HG03097 (cell line): ENCODE data around the gene ARFGAP3.
"Not testable (repeated sequence)": the region's sequence is repeated elsewhere in the genome, so short reads cannot be mapped to it uniquely, and the experiment has no call there.

Experiments used
- ATAC-seq: cut with Tn5 transposase; IDR thresholded peaks from one replicate; pipeline ENCODE4 v1.9.1; 2021; ENCODE audit not compliant: unreplicated experiment, low FRiP score

The ARFGAP3 gene

DNA sequence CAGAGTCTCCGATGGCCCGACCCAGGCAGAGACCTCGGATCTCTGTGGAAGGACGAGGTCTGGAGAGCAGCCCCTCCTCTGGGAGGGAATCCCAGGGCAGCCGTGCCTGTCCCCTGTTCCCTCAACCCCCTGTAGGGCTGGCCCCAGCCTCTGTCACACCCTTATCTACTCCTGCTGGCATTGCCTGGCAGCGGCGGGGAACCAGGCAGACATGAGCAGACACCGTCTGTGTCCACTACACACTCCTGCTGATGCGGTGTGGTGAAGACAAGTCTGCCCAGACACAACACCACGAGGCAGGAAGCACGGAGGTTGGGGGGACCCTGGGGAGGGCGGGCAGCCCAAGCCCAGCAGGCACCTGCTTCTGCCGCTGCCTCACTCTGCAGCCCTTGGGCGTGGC lies 83.9 kb downstream of the ARFGAP3 start:
- no peak for ATAC-seq

- no peak for ATAC-seq
Measured at GRCh38 chr22:42772647-42773046, 84.4 kb downstream of the ARFGAP3 start.

DNA sequence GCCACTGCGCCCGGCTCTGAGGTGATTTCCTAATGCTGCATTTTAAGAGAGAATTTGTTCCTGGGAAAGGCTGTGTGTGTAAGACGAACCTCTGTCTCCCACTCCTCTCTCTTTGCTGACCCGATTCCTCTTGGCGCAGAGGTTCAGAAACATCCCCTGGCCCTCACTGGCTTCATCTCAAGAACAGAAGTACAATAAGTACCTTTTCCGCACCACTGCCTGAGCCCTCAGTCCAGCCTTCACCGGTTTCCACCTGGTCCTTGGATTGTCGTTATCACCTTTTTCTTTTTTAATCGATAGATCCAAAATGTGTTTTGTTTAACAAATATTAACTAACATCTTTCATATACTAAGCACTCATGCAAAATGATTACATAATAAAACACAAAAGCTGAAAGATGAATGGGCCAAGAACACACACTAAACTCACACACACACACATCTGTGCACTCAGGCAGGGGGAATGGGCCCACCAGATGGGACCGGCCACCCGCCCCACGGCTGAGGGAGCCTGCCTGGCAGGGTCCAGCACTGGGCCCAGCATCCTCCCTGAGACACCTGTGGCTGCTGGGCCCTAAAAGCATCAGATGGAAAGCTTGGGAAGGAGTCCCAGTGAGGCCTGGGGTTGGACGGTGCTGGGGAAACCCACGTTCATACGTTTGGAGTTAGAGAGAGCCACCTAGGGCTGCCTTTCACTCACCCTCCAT lies 86.0 kb downstream of the ARFGAP3 start:
- ATAC-seq = no peak

DNA sequence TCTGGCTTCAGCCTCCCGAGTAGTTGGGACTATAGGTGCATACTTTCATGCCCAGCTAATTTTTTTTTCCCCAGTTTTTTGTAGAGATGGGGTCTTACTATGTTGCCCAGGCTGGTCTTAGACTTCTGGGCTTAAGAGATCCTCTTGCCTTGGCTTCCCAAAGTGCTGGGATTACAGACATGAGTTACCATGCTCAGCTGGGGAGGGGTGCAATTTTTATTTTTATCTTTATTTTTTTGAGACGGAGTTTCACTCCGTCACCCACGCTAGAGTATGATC lies 86.7 kb downstream of the ARFGAP3 start:
- no peak for ATAC-seq

DNA sequence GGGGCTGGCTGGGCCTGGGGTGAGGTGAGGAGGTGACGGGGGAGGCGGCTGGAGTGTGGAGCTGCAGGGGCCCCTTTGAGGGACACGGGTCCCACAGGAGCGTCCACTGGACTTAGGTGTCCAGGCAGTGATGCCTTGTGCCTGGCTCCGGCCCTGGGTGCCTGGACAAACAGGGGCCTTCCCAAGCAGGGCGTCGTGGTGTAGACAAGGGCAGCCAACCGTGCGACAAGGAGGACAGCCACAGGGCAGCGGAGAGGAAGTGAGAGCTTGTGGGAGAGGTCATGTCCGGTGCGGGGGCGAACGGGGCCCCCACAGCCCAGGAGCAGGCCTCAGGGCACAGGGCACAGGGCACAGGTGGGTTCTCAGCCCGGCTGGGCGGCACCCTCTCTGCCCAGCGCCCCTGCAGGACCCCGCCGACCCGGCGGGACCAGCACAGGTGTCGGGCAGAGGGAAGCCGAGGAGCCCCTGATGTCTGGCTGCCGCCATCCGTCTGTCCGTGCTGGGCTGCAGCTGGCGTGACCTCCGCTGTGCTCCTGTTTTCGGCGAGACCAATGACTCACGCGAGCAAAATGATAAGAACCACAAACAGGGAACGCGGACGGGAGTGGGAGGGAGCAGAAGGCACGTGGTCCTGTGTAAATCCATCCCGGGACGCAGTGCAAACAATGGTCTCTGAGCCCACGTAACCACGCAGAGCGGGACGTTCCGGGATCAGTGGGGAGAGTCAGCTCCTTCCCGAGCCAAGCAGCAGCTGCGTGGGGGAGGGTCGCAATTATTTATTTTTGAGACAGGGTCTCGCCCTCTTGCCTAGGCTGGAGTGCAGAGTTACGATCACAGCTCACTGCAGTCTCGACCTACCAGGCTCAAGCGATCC lies 87.3 kb downstream of the ARFGAP3 start:
- ATAC-seq = no peak

- no peak for ATAC-seq
Measured at GRCh38 chr22:42769238-42769573, 87.9 kb downstream of the ARFGAP3 start.

DNA sequence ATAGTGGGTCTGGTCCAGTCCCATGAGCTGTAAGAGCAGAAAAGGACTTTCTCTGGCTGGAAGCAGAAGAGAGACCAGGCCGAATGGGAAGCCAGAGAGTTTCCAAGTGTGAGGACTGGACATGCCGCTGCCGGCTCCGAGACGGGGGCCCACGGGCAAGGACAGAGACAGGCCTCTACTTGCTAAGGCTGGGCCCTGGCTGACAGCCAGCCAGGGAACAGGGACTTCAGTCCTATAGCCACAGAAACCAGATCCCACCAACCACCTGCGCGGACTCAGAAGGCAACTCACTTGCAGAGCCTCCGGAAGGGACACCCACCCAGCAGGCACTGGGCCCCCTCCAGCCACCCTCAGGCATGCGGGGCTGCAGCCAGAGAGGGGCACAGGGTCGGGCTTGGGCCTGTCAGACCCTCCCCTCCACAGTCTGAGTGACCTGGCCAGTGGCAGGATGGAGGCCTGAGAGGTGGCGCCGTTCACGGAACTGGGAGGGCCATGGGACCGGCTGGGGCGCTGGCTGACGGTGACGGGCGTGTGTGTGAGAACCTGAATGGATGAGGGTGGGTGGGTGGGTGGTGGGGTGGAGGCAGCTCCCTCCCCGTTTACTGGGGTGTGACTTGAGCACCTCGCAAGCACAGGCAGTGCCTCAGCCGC lies 88.6 kb downstream of the ARFGAP3 start:
- no peak for ATAC-seq

DNA sequence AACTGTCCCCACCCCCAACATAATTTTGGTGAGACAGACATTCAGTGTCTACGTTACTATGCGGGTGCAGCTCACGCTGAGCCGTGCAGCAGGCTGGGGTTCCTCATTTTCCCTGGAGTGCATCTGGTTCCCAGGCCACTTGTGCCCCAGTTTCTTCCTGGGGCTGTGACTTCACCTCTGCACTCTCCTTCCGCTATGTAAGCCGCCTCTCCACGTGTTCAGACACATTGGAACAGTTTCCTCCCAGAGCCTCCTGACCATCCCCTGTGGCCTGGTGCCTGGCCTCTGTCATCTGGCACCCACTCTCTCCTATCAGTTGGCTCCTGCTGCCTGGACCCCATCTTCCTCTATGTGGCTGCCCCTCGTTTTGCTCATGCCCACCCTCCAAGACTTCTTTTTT lies 90.2 kb downstream of the ARFGAP3 start:
- ATAC-seq = no peak

DNA sequence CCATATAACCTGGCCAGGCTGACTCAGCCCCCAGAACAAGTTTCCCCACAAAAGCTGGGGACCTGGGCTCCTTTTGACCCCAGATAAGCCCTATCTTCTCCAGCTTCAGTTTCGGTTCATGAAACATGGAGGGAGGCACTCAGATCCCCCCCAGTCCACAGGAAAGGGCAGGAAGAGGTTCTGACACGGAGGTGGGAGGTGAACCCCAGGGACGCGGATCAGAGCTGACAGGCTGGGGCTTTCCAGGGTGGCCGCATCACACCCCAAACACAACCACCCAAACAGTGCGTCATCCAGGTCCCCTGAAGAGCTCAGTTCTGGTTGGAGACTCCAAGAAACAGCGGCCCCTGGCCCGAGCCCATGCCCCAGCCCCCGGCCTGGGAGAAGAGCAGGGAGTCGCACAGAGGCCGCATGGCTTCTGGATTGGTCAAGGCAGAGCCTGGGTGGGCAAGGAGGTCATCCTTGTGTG lies 92.1 kb downstream of the ARFGAP3 start:
- ATAC-seq = no peak

DNA sequence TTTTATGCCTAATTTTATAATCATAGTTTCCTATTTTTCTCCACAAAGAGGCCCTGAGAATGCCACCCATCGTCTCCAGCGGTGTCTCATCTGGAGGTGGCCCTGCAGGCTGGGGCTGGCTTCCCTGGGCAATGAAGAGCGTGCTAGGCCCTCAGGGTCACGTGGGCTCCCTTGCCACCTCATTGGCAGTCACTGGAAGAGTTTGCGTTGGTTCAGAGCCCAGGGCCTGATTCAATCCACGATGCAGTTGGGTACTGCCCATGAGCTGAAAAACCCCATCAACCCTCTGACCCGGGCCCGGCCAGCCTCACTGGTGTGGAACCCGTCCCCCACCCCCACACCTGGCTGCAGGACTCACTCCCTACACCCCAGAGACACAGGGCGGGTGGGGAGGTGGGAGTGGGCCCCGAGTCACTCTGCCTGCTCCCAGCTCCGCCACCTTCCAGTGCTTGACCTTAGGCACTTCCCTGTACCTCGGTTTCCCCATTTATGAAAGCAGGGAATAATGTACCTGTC lies 93.0 kb downstream of the ARFGAP3 start:
- no peak for ATAC-seq

- ATAC-seq = no peak
Measured at GRCh38 chr22:42760806-42761565, 96.1 kb downstream of the ARFGAP3 start.

DNA sequence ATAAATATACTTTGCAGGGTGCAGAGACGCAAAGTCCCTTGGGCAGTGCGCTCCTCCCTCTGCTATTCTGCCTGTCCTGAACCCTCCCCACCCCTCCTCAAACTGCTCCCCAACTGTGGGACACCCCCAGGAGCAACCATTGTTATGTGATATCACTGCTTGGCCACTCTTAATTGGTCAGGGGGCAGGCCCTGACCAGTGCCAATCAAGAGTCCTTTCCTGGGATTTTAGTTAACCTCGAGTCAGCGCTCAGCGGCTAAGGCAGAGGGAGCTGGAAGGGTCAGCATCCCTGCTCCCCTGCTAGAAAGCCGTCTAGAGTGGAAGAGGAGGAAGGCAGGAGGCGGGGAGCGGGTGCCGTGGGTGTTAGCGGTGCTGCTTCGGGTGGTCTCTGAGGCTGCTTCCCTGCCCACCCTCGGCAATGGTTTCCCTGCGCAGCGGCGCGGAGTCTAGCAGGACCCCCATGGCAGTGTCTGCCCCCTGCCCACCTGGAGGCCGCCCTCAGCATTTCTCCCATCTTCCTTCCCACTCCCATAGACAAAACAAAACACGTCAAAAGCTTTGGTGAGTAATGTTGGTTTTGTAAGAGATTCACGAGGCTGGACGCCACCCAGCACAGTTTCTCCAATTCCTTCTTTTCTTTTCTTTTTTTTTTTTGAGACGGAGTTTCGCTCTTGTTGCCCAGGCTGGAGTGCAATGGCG lies 98.0 kb downstream of the ARFGAP3 start:
- ATAC-seq = no peak

GRCh38 chr22:42755553-42755952 lies 101.5 kb downstream of the ARFGAP3 start:
- ATAC-seq = not testable (repeated sequence)

- ATAC-seq = not testable (repeated sequence)
Measured at GRCh38 chr22:42755121-42755520, 102.0 kb downstream of the ARFGAP3 start.

- ATAC-seq = no peak
Measured at GRCh38 chr22:42754658-42755057, 102.4 kb downstream of the ARFGAP3 start.

- ATAC-seq = no peak
Measured at GRCh38 chr22:42752912-42753311, 104.2 kb downstream of the ARFGAP3 start.

- ATAC-seq = no peak
Measured at GRCh38 chr22:42752230-42752746, 104.8 kb downstream of the ARFGAP3 start.

DNA sequence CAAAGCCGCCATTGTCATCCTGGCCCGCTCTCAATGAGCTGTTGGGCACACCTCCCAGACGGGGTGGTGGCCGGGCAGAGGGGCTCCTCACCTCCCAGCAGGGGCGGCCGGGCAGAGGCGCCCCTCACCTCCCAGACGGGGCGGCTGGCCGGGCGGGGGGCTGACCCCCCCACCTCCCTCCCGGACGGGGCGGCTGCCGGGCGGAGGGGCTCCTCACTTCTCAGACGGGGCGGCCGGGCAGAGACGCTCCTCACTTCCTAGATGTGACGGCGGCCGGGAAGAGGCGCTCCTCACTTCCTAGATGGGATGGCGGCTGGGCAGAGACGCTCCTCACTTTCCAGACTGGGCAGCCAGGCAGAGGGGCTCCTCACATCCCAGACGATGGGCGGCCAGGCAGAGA lies 106.7 kb downstream of the ARFGAP3 start:
- ATAC-seq = not testable (repeated sequence)

DNA sequence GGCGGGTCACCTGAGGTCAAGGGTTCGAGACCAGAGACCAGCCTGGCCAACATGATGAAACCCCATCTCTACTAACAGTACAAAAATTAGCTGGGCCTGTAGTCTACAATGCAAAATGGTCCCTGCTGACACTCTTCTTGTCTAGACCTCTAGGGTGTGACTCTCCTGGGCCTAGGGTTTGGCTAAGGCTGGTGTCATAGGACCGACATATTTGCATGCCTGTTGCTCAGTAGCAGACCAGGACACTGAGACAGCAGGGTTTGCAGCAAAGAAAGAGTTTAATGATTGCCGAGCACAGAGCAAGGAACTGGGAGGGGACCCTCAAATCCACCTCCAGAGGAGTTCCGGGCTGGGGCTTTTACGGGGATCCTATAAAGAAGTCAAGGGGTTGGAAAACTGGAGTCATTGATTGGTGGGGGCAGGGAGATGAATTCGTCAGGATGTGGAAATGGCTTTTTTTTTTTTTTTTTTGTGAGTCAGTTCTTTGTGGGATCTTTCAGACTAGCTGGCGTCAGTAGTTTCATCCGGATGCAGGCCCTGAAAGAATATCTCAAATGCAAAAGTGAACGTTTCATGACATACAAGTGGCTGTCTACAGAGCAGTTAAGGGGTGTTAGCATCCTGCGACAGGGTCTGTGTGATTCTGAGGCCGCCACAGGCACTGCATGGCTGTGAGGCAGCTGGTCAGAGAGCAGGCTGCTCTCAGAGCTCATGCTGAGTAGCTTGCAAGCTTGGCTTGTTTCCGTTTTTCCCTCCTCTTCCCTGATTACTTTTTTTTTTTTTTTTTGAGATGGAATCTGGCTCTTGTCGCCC lies 109.2 kb downstream of the ARFGAP3 start:
- no peak for ATAC-seq
